B cell (primary cell): ENCODE results near the gene ANKRD44.

ENCODE experiments used
- CTCF ChIP-seq: fragments of 200-600 bp; IDR thresholded peaks from one replicate; pipeline ENCODE4 v1.8.0; 2022; ENCODE audit warnings: antibody characterized with exemption, mild to moderate bottlenecking
- EZH2 ChIP-seq: IDR thresholded peaks from 2 replicates; pipeline ENCODE4 v1.6.1; 2012; ENCODE audit warnings: borderline replicate concordance, low read depth, mild to moderate bottlenecking, moderate library complexity, low read length; ENCODE audit not compliant: insufficient read depth, poor library complexity, severe bottlenecking

GRCh38 chr2:197340591-197340990, 30.0 kb upstream of the ANKRD44 start:
- TF ChIP-seq CTCF (no peak), EZH2 (no peak)
